Colonic mucosa (tissue), 4 donors: ENCODE data around the gene KIAA0825. TPM values are rescaled to one million over a fixed set of nuclear protein-coding genes. Genes with fewer than 3 reads are reported as not detected.

Source experiments
- DNase-seq: peaks from one replicate; pipeline ENCODE4 v3.0.0-alpha.2; 2020
- H3K27ac ChIP-seq: fragments of 200-600 bp; one replicate; pipeline ENCODE4 v1.8.0; 2021
- H3K27me3 ChIP-seq: fragments of 200-600 bp; one replicate; pipeline ENCODE4 v1.8.0; 2021
- H3K36me3 ChIP-seq: fragments of 200-600 bp; one replicate; pipeline ENCODE4 v1.8.0; 2021
- H3K4me1 ChIP-seq: fragments of 200-600 bp; one replicate; pipeline ENCODE4 v1.8.0; 2021; ENCODE audit warnings: mild to moderate bottlenecking
- H3K4me3 ChIP-seq: fragments of 200-600 bp; one replicate; pipeline ENCODE4 v1.8.0; 2021
- H3K9ac ChIP-seq, 2 donors: one replicate each; pipeline ENCODE4 v1.7.0; 2013; ENCODE audit warnings: control low read depth in 2 of 2, low read depth in 2 of 2, low read length in 2 of 2
- H3K9me3 ChIP-seq: fragments of 200-600 bp; one replicate; pipeline ENCODE4 v1.8.0; 2021
- CTCF ChIP-seq: fragments of 200-600 bp; IDR thresholded peaks from one replicate; pipeline ENCODE4 v1.8.0; 2022; ENCODE audit warnings: antibody characterized with exemption, mild to moderate bottlenecking
- intact Hi-C: fragments of 100-400 bp; cut with DNase I; formaldehyde crosslinking; loops from one replicate; pipeline ENCODE4 v1.14.1; 2022
- total RNA-seq, 2 donors: library from RNA; stranded (reverse); fragmentation: NEBNext Ultra II Directional in 1 of 2; extraction: Animal tissue kit (Norgen Biotek cat#: 25700) in 1 of 2; gene quantifications; one replicate each; pipeline ENCODE4 v1.2.1, GENCODE V29; 2021
- donor health status: healthy.
- donor health status: DM: no; HTN: no; CAD: no.
- donor health status: DM: no; HTN: no; CAD: no.

The KIAA0825 gene
- total RNA-seq, 2 donors from 2014 or later, result 1.1 to 1.5 TPM

- TF ChIP-seq CTCF, result no peak
- Histone ChIP-seq H3K9ac (no peak overlapping the region), H3K27ac (no peak overlapping the region), H3K36me3 (no peaks in the 10 kb centered on the region), H3K4me3 (no peak overlapping the region), H3K4me1 (no peaks in the 10 kb centered on the region), H3K27me3 (no peaks in the 10 kb centered on the region), H3K9me3 (no peaks in the 10 kb centered on the region)
- DNase-seq, result no peak
- intact Hi-C loops, result no loop called here
Measured at GRCh38 chr5:94254214-94254613, 364.2 kb downstream of the KIAA0825 start.

DNA sequence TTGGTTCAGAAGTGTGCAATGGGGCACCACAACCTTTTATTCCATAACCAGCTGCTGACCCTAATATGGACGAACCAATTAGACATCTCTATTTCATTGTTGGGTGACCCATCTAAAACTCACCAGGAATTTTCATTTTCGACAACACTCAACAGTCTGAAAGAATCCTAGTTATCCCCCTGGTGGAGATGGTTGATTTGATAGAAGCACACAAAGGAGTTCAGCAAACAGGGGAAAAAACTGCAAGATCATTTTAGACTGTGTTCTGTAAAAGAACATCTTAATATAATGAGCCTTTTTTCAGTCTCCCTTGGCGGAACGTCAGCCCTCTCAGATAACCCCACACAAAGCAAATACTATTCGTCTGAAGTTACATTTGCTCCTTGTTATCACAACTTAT is 367.4 kb downstream of the KIAA0825 start:
- H3K9ac ChIP-seq, result no peak overlapping the region
- intact Hi-C loops, result no loop called here
- no peaks in the 10 kb centered on the region for H3K9me3 ChIP-seq
- no peak overlapping the region for H3K4me3 ChIP-seq
- H3K4me1 ChIP-seq, result no peaks in the 10 kb centered on the region
- no peak for DNase-seq
- H3K36me3 ChIP-seq, result no peaks in the 10 kb centered on the region
- TF ChIP-seq CTCF, result no peak
- H3K27ac ChIP-seq, result no peak overlapping the region
- no peaks in the 10 kb centered on the region for H3K27me3 ChIP-seq

- no peak for DNase-seq
- Histone ChIP-seq H3K27me3 (no peaks in the 10 kb centered on the region), H3K36me3 (no peaks in the 10 kb centered on the region), H3K9ac (no peak overlapping the region), H3K27ac (no peak overlapping the region), H3K4me3 (no peak overlapping the region), H3K4me1 (no peaks in the 10 kb centered on the region), H3K9me3 (no peaks in the 10 kb centered on the region)
- no peak for TF ChIP-seq CTCF
- intact Hi-C loops, result no loop called here
Measured at GRCh38 chr5:94249430-94249829, 369.0 kb downstream of the KIAA0825 start.

DNA sequence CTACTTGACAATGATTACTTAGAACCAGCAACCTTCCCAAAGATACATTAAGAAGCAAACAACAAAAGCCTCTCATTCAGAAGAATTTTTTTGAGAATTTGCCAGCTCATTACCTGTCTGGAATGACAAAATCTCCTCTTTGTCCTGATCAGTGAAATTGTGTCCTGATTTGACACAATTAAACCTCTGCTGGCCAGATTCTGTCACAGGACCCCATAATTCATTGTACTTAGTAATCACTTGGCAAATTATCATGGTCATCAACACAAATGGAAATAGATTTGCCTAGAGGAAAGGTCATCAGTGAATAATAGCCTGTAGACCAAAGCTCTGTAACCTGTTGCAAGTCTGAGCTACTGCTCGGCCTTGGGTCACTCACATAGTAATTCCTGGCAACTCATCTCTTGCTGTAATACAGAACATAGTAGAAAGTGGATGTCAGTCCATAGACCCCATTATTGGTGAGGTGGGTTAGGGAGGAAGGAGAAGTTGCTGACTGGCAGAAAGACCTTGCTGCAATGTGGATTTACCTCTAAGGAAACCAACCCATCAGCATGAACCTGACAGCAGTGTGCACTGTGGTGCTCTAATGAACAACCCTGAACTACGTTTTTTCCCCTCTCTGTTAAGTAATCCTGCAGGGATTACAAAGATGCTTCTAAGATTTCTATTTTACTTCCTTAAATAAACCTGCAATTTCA is 370.1 kb downstream of the KIAA0825 start:
- Histone ChIP-seq H3K27ac (no peak overlapping the region), H3K36me3 (no peaks in the 10 kb centered on the region), H3K9ac (no peak overlapping the region), H3K4me1 (no peaks in the 10 kb centered on the region), H3K27me3 (no peaks in the 10 kb centered on the region), H3K4me3 (no peak overlapping the region), H3K9me3 (no peaks in the 10 kb centered on the region)
- intact Hi-C loops, result no loop called here
- no peak for TF ChIP-seq CTCF
- no peak for DNase-seq

- intact Hi-C loops, result no loop called here
- Histone ChIP-seq H3K36me3 (no peaks in the 10 kb centered on the region), H3K27ac (no peak overlapping the region), H3K4me3 (no peak overlapping the region), H3K9me3 (no peaks in the 10 kb centered on the region), H3K27me3 (no peaks in the 10 kb centered on the region), H3K9ac (no peak overlapping the region), H3K4me1 (no peaks in the 10 kb centered on the region)
- DNase-seq, result no peak
- TF ChIP-seq CTCF, result no peak
Measured at GRCh38 chr5:94245608-94246007, 372.8 kb downstream of the KIAA0825 start.
